PC-9 (cell line): Measurements from ENCODE around the gene RORC.
"Not testable (repeated sequence)": the region's sequence is repeated elsewhere in the genome, so short reads cannot be mapped to it uniquely, and the experiment has no call there.

Source experiments
- CTCF ChIP-seq: fragments of 200-600 bp; sonication (generic); conservative IDR thresholded peaks from 2 replicates; pipeline ENCODE4 v1.6.1; 2017; ENCODE audit warnings: mixed run types, antibody characterized with exemption, mild to moderate bottlenecking, moderate library complexity
- EZH2 ChIP-seq: fragments of 200-600 bp; sonication (generic); IDR thresholded peaks from 2 replicates; pipeline ENCODE4 v1.8.0; 2017; ENCODE audit warnings: antibody characterized with exemption, low read depth

DNA sequence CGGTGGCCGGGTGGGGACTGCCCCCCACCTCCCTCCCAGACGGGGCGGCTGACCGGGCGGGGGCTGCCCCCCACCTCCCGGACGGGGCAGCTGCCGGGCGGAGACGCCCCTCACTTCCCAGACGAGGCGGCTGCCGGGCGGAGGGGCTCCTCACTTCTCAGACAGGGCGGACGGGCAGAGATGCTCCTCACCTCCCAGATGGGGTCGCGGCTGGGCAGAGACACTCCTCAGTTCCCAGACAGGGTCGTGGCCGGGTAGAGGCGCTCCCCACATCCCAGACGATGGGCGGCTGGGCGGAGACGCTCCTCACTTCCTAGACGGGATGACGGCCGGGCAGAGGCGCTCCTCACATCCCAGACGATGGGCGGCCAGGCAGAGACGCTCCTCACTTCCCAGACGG lies 62.3 kb downstream of the RORC start:
- not testable (repeated sequence) for TF ChIP-seq CTCF, EZH2
